NCI-H2107 (cell line): Measurements from ENCODE around the gene BACH2.
A peak's percentile ranks its signal among the peaks of the same experiment; 100 is the strongest.

Experiments used
- DNase-seq: peaks from one replicate; lab custom pipeline; 2025; lab: John Stamatoyannopoulos, UW

The BACH2 gene

GRCh38 chr6:90277302-90278011, 19.2 kb downstream of the BACH2 start:
- DNase-seq, result no peak

- DNase-seq, result no peak
These were observed 22.1 kb downstream of the BACH2 start for GRCh38 chr6:90274451-90275030.

- no peak for DNase-seq
These were observed 22.8 kb downstream of the BACH2 start for GRCh38 chr6:90273863-90274262.

DNA sequence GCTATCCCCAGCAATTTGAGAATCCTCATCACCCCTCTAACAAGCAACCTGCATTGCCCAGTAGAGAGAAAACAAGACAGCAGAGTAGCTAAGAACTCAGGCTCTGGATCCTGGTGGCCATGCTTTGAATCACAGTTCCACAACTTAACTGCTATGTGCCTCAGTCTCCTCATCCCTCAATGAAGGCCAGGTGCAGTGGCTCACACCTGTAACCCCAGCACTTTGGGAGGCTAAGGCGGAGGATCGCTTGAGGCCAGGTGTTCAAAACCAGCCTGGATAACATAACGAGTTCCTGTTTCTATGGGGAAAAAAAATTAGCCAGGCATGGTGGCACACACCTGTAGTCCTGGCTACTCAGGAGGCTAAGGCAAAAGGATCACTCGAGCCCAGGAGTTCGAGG, 23.7 kb downstream of the BACH2 start:
- no peak for DNase-seq

- no peak for DNase-seq
These were observed 24.8 kb downstream of the BACH2 start for GRCh38 chr6:90271831-90272230.

DNA sequence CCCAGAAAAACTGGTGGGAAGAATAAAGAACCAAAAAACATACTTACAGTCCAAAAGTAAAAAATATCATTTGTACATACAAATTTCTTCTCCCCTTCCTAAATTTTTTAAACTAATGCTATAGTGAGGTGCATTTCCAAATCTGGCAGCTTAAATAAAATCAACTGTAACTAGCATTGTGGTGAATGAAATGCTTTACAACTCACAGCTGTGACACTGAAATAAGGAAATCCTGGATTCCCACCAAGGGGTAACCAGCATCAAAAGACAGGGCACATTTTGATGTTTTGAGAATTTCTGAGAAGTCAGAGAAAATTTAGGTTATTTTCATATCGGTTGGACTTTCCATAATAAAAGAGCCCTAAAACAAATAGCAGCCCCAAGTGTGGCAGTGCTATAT, 27.3 kb downstream of the BACH2 start:
- DNase-seq, result no peak

DNA sequence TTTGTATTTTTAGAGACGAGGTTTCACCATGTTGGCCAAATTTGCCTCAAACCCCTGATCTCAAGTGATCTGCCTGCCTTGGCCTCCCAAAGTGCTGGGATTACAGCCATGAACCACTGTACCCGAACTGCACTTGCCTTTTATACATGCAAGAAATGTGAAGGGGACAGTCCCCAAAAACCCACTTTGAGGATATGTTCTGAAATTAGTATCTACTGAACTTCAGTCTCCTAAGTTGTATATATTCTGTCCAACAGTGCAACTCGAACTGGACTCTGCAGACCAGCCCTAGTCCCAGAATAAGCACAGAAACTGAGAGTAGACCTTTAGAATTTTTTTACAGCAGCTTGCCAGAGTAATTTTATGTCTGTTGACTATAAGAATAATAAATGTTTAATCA, 28.5 kb downstream of the BACH2 start:
- DNase-seq, result no peak

DNA sequence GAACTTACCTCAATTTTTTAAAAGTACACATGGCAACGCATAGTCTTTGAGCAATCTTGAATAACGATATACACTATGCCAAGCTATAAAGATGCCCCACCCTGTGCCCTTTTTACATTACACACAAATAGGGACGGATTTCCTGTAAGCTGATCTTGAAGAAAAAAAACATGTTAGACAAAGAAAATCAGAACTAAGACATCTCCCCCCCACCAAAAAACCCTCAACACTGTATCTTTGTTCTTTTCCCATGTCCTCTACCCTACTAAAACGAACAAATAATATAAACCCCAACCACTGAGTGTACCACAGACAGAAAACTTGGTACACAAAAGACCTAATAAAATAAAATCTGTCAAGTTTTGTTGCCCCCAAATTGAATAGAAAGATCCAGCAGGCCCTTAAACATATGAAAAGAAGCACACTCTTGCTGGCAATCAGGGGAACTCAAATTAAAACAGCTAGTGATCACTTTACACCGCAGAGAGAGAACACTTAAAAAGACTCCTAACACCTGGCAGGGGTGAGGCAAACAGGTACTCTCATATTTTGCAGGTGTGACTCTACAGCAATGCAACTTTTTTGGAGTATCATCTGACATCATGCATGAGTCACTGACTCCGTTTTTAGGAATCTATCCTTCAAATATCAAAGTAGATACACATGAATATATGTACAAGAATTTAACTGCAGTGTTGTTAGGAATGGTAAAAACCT, 29.6 kb downstream of the BACH2 start:
- peak; percentile 37 for DNase-seq

DNA sequence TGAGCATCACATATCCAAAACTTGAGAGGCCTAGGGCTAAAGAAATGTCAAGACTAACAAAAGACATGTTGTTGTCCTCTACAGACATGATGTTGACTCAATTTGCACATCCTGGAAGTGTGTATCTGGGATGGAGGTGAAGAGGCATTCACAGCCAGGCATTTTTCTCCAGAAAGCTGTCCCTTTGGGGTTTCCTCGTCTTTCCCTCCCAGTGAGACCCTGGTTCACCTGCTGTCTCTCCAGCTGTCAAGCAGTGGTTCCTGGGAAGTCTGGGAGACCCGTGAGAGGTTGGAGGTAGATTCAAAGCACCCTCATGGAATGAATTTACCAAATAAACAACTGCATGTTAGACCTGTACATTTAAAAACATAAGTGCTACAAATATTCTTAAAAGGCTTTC, 32.1 kb downstream of the BACH2 start:
- no peak for DNase-seq

GRCh38 chr6:90263633-90264032, 33.0 kb downstream of the BACH2 start:
- DNase-seq, result no peak

GRCh38 chr6:90261801-90262200, 34.8 kb downstream of the BACH2 start:
- DNase-seq, result no peak

GRCh38 chr6:90257486-90257738, 39.2 kb downstream of the BACH2 start:
- DNase-seq, result no peak

DNA sequence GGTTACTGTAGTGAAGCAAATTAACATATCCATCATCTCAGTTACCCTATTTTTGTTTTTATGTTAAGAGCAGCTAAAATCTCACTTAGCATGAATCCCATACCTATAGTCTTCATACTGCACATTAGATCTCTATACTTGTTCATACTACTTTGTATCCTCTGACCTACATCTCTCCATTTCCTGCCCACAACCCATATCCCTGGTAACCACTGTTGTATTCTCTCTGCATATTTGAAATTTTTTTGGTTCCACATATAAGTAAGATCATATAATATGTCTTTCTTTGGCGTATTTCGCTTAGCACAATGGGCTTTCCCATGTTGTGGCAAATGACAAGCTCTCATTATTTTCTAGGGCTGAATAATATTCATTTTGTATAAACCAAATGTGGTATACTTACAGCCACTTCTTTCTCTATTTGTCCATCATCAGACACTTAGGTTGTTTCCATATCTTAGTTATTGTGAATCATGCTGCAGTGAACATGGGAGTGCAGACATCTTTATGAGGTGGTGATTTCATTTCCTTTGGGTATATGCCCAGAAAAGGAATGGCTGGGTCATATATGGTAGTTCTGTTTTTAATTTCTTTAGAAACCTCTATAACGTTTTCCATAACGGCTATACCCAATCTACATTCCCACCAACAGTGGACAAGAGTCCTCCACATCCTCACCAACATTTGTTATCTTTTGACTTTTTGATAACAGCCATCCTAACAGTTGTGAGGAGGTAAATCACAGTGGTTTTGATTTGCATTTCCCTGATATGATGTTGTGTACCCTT, 39.8 kb downstream of the BACH2 start:
- DNase-seq, result no peak

DNA sequence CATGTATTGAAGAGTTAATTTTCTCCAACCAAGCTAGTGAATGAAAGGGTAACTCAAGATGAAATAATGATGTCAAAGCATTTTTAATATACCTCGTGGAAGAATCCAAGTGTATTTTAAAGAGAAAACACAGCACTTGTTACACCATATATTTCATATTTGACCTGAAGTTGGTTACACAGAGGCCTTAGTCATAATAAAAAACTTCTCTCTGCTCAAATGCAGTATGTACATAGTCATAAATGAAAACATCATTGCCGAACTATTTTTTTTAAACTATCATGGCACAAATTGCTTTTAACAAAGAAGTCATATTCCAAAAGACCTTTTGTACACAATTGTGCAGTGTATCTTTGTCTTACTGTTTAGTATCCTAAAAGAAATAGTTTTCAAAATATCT, 43.0 kb downstream of the BACH2 start:
- no peak for DNase-seq

GRCh38 chr6:90251295-90251992, 45.2 kb downstream of the BACH2 start:
- no peak for DNase-seq

DNA sequence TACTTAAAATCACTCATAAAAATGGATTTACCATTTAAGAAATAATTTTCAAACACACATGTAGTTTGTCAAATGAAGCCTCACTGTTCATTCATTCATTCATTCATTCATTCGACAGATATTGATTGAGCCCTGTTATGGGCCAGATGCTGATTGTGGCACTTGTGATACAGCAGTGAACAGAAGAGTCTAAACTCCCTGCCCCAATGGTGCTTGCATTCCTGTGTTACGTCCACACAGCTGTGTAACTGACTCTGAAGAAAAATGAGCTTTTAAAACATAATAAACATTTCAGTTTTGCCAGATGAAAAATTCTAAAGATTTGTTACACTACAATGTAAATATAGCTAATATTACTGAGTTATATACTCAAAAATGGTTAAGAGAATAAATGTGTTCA, 46.2 kb downstream of the BACH2 start:
- DNase-seq, result no peak

DNA sequence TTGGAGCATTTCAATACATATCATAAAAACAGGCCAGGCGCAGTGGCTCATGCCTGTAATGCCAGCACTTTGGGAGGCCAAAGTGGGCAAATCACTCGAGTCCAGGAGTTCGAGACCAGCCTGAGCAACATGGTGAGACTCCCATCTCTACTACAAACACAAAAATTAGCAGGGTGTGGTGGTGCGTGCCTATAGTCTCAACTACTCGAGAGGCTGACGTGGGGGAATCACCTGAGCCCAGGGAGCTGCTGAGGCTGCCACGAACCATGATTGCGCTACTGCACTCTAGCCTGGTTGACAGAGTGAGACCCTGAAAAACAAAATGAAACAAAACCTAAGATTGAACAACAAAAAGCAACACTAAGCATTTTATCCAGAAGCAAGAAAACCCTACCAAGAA, 47.2 kb downstream of the BACH2 start:
- no peak for DNase-seq

- no peak for DNase-seq
These were observed 47.6 kb downstream of the BACH2 start for GRCh38 chr6:90249034-90249433.

GRCh38 chr6:90247262-90247661, 49.4 kb downstream of the BACH2 start:
- DNase-seq, result no peak

DNA sequence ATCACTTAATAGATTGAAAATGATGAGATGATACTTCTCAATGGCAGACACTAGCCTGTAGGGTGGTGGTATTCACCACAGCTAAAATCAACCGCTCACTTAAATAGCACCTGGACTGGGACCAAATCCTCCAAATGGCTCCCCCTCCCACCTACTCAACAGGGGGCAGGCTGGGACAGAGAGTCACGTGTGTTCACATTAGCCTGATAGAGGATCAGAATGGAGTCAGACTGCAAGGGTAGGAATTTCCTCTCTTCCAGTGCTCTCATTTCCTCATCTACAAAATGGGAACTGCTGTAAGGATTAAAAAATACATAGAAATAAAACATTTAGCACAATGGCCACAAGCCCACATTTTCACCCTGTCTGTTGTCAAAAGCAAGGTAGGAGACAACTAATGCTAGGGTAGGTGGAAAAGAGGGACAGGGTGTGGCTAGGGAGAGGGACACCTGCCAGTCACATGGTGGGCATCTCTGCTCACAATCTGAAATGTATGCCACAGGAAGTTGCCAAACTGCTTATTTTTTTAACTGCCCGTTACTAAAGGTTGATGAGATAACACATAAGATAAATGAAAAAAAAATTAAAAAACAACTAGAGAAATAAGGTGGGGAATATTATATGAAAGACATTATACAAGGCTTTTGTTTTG, 55.3 kb downstream of the BACH2 start:
- DNase-seq, result no peak

GRCh38 chr6:90238496-90239266, 58.0 kb downstream of the BACH2 start:
- DNase-seq, result no peak
